Ishikawa (cell line): Measurements from ENCODE around the gene KIF16B.

Experiments used
- EP300 ChIP-seq: IDR thresholded peaks from 2 replicates; pipeline ENCODE4 v1.6.1; 2012; ENCODE audit warnings: borderline replicate concordance
- FOXM1 ChIP-seq: IDR thresholded peaks from 2 replicates; pipeline ENCODE4 v1.6.1; 2012; ENCODE audit warnings: low read depth, borderline replicate concordance
- TAF1 ChIP-seq: IDR thresholded peaks from 2 replicates; pipeline ENCODE4 v1.6.1; 2012; ENCODE audit warnings: low read depth, mild to moderate bottlenecking
- TF ChIP-seq, protein P1 (sequence below): IDR thresholded peaks from 2 replicates; pipeline ENCODE4 v1.6.1; 2012; ENCODE audit warnings: low read depth, mild to moderate bottlenecking
- TF ChIP-seq, protein P2 (sequence below): IDR thresholded peaks from 2 replicates; pipeline ENCODE4 v1.6.1; 2012

DNA sequence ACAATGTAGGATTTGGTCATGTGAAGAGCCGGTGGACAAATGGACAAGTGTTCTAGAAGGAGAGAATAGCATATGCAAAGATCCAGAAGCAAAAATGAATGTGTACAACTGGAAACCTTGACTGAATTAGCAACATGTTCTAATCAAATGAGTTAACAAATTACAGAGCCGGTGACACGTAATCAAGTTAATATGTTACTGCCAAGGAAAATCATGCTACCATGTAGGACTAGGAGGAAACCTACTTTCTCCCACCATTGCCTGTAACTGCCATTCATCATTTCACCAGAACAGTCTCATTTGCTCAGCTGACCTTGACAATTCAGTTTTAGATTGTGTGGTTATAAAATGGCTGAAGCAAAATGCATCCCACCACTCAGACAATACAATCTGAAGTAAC, 179.4 kb downstream of the KIF16B start:
- TF ChIP-seq, protein P1, sequence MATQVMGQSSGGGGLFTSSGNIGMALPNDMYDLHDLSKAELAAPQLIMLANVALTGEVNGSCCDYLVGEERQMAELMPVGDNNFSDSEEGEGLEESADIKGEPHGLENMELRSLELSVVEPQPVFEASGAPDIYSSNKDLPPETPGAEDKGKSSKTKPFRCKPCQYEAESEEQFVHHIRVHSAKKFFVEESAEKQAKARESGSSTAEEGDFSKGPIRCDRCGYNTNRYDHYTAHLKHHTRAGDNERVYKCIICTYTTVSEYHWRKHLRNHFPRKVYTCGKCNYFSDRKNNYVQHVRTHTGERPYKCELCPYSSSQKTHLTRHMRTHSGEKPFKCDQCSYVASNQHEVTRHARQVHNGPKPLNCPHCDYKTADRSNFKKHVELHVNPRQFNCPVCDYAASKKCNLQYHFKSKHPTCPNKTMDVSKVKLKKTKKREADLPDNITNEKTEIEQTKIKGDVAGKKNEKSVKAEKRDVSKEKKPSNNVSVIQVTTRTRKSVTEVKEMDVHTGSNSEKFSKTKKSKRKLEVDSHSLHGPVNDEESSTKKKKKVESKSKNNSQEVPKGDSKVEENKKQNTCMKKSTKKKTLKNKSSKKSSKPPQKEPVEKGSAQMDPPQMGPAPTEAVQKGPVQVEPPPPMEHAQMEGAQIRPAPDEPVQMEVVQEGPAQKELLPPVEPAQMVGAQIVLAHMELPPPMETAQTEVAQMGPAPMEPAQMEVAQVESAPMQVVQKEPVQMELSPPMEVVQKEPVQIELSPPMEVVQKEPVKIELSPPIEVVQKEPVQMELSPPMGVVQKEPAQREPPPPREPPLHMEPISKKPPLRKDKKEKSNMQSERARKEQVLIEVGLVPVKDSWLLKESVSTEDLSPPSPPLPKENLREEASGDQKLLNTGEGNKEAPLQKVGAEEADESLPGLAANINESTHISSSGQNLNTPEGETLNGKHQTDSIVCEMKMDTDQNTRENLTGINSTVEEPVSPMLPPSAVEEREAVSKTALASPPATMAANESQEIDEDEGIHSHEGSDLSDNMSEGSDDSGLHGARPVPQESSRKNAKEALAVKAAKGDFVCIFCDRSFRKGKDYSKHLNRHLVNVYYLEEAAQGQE = no peak
- TF ChIP-seq, protein P2, sequence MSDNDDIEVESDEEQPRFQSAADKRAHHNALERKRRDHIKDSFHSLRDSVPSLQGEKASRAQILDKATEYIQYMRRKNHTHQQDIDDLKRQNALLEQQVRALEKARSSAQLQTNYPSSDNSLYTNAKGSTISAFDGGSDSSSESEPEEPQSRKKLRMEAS = no peak
- no peak for TF ChIP-seq EP300
- TF ChIP-seq FOXM1 = no peak
- no peak for TF ChIP-seq TAF1
